Activated CD4-positive, alpha-beta T cell treated with anti-CD3 and anti-CD28 coated beads, Interleukin-2, amount 50 U/mL, for 4 hours (primary cell): Measurements from ENCODE around the gene PDE5A.
"Not testable (repeated sequence)": the region's sequence is repeated elsewhere in the genome, so short reads cannot be mapped to it uniquely, and the experiment has no call there.

Experiments used
- DNase-seq, 2 experiments: peaks; one replicate each; pipeline ENCODE4 v3.0.0-alpha.2; 2020

The PDE5A gene

DNA sequence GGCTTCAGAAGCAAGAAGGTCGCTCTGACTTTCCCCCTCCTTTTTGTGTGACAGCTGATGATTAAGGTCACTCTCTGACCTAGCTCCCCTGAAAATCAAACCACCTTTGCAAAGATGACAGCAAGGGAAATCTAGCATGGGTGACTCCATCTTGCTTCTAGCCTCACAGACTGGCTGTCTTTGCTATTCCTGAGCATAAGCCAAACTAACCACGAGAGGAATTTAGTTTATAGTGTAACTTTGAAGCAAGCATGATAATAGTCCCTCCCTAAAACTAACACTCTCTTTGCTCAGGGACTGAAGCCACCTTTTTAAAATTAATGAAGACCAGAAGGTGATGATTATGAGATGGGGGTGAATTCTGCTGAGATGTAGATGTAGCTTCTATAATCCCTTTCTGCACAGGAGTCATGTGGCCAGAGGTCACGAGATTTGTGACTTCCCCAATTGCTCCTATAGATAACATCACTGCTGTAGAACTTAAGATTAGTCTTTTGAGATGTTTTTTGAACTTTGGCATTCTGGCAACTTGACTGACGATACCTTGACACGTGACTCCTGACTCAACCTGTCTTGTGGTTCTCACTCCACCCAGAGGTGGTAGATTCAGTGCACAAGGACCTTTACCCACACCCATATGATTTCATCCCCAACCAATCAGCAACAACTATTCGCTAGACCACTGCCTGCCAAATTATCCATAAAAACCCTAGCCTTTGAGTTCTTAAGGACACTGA is 14.9 kb upstream of the PDE5A start:
- no peak for DNase-seq

DNA sequence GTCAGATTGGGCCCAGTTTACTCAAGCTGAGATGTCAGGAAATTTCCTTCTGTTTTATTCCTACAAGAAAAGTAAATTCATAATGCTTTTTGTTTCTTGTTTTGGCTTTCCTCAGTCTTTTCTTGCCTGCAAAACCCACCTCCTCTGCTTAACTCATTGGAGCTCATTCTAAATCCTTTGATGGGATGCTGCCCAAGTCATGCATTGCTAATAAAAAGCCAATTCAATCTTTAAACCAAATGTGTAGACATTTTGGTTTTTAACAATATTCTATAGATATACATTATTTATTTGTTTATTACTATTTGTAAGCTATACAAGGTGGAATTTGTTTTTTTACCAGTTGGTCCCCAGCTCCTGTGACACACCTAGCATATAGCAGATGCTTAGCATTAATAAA is 13.2 kb upstream of the PDE5A start:
- DNase-seq = no peak

DNA sequence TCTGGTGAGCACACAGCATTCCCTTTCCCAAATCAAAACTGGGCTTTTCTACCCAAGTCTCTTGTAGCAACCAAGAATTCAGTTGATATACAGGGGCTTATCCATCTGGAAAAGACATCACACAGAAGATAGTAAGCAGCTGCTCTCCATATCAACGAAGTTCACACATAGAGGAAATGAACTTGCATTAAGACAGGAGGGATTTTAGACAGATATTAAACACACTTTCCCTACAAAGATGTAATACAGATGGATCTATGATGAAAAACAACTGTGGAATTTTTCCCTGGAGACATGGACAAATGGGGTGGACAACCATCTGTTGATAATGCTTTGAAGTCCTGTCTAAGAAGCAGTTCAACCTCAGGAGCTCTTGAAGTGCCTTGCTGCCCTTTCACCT is 9.8 kb upstream of the PDE5A start:
- no peak for DNase-seq

DNA sequence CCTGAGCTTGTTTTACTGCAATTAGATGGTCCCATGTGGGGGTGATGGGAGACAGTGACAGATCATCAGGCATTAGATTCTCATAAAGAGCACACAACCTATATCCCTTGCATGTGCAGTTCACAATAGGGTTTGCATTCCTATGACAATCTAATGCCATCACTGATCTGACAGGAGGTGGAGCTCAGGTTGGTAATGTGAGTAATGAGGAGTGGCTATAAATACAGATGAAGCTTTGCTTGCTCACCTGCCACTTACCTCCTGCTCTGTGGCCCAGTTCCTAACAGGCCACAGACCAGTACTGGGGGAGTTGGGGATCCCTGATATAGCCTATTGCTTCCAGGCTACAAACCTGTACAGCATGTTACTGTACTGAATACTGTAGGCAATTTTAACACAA is 8.2 kb upstream of the PDE5A start:
- DNase-seq = not testable (repeated sequence)

DNA sequence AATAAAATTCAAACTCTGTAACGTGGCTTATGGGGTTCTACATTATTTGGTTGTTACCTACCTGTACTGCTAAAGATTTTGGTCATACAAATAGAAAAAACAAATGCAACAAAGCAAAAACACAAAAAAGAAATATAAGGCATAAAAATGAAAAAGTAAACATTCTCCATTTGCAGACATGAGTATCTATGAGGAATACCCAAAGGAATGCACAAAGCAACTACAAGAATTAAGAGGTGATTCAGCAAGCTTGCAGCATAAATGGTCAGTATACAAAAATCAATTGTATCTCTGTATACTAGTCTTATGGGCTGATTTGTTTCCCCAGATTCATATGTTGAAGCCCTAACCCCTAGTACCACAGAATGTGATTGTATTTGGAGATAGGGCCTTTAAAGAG is 3.6 kb upstream of the PDE5A start:
- DNase-seq = no peak

DNA sequence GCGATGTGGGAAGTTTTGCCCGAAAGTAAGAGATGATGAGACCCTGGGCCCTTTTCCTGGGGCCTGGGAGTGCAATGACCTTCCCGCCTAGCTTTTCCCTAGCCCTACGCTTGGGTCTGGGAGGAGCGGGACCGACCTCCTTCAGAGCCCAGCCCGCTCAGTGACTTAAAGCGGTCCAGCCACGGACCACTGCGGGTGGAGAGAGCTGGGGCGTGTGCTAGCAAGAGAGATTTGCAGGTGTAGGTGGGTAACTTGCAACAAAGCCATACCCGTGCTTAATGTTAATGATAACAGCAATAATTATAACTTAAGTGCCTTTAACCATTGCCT is 503 bp upstream of the PDE5A start:
- DNase-seq = no peak

DNA sequence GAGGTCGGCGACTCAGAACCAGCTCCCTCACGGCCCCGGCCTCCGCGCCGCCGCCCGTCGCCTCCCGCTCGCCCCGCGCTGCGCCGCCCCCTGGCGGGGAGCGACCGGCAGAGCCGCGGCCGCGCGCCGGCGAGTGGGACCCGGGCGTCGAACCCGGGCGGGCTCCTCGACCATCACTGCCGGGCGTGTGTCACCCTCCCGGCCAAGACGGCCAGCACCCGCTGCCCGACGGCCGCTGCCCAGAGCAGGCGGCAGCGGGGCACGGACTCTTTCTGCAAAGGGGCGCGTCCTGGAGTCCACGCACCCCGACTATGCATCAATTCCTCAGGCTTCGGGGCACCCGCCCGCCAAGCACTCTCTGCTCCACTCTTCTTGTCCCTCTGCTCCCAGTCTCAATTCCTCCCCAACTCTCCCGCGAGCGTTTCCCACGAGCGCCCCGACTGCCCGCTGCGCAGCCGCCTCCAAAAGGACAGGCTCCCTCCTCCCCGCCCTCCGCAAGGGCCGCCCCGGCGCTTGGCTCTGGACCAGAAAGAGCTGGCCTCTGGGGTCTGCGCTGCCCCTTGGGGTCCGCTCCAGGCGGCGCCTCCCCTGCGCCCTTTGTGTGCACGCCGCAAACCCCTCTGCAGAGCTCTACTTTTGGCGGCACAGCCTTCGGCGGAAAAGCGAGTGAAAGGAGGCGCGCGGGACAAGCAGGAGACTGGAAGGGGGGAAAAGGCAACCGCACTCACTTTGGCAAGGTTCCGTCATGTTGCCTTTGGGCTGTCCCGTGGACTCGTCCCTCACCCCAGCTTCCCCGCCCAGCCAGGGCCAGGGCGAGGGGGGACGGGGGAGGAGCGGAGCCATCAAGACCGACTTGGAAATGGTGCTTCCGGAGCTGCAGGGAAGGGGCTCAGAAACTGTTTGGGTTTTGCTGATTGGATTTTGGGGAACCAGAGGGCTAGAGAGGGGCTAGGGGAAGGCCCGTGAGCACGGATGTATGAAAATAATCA is 1.0 kb downstream of the PDE5A start:
- DNase-seq = peak; percentile 30 to 34

DNA sequence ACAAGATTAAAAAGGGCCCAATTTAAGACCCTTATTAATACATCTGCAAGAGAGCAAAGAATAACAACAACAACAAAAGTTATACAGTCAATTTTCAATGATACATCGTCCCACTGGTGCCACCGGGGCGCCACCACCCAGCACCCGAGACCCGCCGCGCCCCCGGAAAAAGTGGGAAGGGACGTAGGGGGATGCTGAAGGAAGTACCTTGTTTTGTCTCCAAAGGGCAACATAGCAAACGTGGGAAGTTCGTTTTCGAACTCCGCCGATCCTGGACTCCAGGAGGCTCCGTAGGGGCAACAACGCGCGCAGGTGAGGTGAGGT is 1.7 kb downstream of the PDE5A start:
- DNase-seq = no peak

DNA sequence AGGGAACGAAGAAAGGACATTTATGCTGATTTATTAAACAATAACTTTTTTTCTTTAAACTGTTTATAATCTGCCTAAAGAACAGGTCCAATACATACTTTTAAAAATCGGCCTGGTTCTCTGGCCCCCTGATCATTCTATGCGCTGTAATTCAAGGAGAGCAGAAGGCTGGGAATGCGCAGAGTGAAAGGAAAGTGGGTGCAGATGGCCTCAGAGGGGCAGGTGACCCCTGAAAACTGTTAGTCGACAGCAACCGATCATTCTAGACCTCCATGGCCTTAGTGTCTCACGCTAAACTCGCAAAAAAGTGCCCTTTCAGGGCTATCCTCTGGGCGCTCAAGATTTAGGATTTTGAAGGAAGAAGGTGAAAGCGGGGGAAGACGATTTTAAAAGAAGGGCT is 2.2 kb downstream of the PDE5A start:
- DNase-seq = no peak

DNA sequence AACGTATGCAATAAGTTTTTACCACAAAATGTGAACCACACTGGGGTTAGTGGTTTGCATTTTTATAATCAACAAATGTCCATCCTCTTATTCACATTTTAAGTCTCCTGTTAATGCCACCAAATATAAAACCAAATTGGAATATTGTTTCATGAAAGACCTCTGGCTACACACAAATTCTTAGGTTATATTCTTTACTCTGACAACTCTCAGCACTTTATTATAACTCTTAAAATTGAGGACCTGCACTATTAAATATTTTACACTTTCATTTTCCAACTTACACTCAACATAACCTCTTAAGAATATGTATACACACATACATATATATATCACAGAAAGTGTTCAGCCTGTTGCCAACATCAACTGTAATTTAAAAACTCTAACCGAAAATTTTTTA is 2.8 kb downstream of the PDE5A start:
- no peak for DNase-seq

DNA sequence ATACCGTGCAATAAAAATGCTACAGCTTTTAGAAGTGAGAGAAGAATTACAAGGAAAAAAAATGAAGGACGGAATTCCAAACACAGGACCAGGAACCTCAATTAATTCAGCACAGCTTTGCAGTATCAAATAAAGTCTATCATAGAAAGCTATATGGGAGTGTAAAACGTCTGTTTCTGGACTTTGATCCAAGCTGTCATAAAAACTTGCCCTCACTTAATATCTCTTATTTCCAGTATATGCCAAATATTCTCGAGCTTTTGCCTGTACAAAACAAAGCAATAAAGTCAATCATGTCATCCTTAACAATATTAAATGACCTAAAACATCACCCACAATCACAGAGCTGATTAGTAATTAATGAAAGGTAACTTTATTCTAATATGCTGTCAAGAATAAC is 4.2 kb downstream of the PDE5A start:
- DNase-seq = no peak

DNA sequence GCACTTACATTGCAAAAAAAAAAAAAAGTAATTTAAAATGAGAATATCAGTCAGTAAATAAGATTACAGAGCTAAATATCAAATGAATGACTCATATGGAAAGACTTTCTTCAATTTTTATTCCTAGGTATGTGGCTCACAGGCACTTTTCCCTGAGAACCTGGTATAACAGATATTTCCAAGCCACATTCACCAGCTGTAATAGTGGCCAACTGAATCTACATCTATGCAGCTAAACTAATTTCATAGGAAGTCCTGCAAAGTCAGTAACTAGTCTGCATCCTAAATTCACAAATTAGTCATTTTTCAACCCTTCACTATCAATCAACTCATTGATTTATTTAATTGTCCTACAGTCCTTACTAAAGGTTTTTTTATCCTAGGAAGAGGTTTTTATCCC is 5.6 kb downstream of the PDE5A start:
- DNase-seq = no peak

DNA sequence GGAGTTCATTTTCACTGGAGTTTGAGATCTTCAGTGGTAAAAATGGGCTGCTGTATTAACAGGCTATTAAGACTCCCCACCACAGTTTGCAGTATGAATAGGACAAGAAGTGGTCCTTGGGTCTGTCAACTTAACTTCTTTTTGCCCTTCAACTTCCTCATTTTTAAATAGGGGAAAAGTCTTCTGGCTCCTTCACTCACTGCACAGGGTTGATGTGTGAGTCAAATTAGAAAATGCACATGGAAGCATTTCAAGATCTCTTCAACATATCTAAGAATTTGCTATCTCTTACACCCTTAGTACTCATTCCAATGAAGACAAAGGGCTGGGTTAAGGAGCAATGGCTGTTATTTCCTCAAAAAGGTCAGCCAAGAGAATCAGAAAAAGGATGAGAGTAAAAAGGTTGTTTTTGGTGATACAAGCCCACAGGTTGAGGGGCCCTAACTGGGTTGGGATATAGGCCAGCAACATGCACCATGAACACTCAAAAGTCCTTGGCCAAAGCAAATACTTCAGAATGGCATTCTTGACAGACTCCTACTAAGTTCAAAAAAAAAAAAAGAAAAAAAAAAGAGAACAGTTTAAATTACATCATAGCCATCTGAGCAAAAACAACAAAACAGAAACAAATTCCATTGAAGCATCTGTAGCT is 13.4 kb downstream of the PDE5A start:
- DNase-seq = no peak

DNA sequence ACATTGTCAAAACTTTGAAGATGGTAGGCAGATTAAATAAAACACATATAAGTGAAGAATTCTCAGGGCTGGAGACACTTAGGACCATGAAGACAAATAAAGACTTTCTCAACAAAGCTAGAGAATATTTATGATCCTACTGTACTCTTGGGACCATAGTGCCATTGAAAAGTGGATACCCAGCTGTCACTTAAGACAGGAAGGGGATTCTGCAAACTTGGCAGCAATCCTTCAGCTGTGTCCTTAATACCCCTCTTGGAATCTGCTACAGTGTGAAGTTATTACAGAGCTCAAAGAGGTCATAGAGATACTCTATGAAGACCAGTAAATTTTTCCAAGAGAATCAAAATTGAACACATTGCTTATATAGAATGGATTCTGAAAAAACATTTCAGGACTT is 24.3 kb downstream of the PDE5A start:
- DNase-seq = no peak

DNA sequence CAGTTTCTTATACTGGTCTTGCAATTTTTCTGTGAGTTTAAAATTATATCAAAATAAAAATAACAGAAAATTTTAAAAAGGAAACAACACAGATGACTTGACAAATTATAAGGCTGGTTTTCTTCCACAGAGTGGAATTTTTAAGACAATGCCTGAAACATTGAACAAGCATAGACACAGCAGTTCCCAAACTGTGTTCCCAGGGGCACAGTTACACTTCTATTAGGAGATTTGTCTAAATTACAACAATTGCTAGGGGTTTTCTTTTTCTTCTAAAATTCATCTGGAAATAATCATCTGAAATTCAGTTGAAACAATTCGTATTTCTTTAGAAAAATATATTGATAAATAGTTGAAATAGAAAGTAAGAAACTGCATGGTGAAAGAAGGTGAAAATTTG is 26.2 kb downstream of the PDE5A start:
- no peak for DNase-seq

DNA sequence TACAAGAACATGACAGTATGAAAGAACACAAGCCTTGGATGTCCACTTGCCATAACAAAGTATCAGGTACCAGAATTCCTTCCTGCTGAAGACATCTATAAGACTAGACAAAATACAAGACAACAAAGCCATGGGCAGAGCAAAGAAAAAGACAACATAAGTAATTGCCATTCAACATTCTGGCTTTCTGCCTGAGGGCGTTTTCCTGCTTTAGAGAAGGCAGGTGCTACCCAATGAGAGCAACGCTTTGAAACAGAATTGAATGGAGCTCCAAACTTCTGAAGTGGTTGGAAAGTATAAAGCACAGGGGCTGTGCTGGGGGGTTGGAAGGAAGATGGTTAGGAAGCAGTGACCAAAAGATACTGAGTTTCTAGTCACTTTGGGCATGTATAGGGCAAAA is 30.1 kb downstream of the PDE5A start:
- no peak for DNase-seq

DNA sequence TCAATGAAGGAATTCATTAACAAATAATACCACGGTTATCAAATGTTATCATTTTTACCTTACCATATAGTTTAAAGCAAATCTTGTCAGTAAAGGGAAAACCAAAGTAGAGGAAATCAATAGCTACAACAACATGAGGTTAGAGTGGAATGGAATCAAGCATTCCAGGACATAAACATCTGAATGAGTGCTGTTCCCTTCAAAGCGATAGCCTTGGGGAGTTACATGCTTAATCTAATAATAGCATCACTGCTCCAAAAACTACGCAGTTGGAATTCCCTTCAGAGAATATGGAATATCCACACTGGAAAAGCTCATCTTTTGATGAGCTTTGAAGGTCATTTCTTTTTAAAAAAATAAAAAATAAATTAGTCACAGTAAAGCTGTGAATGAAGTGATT is 31.2 kb downstream of the PDE5A start:
- no peak for DNase-seq

DNA sequence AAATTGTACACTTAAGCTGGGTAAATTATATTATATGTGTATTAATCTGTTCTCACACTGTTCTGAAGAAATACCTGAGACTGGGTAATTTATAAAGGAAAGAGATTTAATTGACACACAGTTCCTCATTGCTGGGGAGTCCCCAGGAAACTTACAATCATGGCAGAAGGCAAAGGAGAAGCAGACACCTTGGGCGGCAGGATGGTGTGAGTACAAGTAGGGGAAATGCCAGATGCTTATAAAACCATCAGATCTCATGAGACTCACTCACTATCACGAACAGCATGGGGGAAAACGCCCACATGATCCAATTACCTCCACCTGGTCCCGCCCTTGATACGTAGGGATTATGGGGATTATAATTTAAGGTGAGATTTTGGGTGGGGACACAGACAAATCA is 34.9 kb downstream of the PDE5A start:
- DNase-seq = no peak

DNA sequence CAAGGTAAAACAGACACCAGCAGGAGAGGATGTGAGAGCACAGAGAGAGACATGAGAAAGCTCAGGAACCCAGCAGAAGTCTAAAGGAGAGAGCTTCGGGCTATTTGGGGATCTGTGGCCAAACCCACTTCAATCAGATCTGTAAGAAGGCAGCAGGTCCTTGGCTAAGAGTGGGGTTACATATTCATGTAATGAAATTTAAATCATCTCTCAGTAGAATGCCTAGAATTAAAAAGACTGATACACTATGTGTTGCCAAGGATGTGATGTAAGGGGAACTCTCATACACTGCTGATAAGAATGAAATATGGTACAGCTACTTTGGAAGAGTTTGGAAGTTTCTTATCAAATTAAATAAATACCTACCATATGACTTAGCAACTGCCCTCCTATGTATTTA is 35.8 kb downstream of the PDE5A start:
- DNase-seq = no peak

DNA sequence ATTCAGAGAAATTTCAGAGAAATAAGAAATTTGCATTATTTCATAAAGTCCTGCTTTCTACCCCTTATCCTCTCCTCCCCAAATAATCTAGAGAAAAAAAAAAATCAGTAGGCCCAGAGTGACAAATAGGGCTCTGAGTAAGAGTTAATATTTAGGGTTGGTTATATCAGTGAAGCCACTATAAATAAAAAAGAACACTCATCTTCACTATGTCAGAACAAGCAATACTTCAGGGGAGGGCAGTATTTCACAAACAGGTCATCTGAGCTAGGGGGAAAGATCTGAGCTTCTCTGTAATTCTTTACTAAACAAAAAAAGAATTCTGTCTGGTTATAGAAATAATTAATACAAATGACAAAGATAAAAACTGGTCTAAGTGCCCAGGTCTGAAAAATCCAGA is 39.4 kb downstream of the PDE5A start:
- no peak for DNase-seq

DNA sequence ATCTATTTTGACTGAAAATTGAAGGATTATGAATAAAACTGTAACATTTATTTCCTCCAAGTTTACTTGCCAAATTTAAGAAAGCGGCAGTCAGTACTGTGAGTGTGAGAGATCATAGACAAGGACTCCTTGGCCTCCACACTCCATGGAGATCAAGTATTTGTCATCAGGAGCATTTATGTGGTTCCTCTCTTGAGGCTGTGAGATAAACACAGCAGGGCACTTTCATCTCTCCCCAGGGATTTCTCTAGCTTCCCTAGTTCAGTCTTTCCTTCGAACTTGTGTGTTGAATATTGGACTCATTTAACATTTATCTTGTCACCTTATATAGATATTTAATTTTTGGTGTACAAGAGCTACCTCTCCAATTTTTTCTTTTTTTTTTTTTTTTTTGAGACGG is 40.8 kb downstream of the PDE5A start:
- DNase-seq = no peak

DNA sequence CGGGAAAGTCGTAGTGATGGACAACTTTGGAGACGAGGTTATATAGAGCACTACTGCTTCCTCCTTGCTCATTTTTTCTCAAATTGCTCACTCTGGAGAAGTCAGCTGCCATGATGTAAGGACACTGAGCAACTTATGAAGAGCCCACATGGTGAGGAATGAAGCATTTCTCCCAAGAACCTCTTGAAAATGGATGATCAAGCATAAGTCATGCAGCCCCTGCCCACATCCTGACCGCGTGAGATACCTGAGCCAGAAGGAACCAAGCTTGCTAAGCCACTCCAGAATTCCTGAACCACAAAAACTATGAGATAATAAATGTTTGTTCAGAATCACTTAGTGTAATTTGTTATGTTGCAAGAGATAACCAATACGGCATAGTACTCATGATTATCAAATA is 42.8 kb downstream of the PDE5A start:
- no peak for DNase-seq

DNA sequence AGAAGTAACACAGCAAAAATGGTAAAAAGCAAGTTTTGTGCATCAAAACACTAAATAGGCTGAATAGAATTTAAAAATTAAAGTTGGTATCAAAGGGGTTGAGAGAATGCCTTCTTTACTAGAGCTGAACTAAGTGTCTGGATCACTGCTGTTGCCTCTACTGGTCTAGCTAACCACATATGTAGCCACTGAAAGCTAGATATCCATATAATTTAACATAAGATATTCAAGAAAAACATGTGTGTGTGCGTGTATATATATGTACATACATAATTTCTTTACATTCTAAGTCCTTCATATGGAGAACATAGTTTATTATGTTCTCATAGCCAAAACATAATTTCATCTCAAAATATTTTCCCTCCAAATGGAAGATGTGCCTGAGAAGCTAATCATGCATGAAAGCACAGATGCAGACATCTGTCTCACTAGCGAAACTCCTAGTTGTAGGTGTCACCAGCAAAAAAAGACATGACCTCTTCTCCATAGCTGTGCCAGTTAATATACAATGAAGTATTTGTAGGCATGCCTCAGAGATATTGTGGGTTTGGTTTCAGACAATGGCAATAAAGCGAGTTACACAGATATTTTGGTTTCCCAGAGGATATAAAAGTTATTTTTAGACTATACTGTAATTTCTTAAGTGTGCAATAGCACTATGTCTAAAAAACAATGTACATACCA is 47.3 kb downstream of the PDE5A start:
- no peak for DNase-seq

DNA sequence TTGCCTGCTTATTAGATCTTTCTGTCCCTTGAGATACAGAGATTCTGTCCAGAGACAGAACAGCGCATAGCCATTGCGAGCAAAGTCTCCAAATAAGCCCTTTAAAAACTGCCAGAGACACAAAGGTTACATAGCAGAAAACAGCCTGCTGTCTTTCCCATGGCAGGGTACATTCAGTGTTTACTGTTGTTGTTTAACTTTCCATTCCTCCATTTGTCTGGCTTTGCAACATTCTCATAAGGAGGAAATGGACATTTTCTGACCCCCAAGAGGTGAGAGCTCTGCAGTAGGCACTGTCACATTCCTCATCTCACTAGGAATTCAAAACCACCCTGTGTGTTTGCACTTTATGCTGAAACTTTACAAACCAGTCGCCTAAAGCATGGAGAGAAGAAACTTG is 48.3 kb downstream of the PDE5A start:
- no peak for DNase-seq
